SKM-1 (cell line): Measurements from ENCODE around the gene PIK3C2B.
"Not testable (repeated sequence)": the region's sequence is repeated elsewhere in the genome, so short reads cannot be mapped to it uniquely, and the experiment has no call there.

Experiments
- DNase-seq: peaks from one replicate; lab custom pipeline; 2025; ENCODE audit not compliant: unreplicated experiment; lab: John Stamatoyannopoulos, UW

Gene PIK3C2B, protein sequence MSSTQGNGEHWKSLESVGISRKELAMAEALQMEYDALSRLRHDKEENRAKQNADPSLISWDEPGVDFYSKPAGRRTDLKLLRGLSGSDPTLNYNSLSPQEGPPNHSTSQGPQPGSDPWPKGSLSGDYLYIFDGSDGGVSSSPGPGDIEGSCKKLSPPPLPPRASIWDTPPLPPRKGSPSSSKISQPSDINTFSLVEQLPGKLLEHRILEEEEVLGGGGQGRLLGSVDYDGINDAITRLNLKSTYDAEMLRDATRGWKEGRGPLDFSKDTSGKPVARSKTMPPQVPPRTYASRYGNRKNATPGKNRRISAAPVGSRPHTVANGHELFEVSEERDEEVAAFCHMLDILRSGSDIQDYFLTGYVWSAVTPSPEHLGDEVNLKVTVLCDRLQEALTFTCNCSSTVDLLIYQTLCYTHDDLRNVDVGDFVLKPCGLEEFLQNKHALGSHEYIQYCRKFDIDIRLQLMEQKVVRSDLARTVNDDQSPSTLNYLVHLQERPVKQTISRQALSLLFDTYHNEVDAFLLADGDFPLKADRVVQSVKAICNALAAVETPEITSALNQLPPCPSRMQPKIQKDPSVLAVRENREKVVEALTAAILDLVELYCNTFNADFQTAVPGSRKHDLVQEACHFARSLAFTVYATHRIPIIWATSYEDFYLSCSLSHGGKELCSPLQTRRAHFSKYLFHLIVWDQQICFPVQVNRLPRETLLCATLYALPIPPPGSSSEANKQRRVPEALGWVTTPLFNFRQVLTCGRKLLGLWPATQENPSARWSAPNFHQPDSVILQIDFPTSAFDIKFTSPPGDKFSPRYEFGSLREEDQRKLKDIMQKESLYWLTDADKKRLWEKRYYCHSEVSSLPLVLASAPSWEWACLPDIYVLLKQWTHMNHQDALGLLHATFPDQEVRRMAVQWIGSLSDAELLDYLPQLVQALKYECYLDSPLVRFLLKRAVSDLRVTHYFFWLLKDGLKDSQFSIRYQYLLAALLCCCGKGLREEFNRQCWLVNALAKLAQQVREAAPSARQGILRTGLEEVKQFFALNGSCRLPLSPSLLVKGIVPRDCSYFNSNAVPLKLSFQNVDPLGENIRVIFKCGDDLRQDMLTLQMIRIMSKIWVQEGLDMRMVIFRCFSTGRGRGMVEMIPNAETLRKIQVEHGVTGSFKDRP (N-terminal part only)

DNA sequence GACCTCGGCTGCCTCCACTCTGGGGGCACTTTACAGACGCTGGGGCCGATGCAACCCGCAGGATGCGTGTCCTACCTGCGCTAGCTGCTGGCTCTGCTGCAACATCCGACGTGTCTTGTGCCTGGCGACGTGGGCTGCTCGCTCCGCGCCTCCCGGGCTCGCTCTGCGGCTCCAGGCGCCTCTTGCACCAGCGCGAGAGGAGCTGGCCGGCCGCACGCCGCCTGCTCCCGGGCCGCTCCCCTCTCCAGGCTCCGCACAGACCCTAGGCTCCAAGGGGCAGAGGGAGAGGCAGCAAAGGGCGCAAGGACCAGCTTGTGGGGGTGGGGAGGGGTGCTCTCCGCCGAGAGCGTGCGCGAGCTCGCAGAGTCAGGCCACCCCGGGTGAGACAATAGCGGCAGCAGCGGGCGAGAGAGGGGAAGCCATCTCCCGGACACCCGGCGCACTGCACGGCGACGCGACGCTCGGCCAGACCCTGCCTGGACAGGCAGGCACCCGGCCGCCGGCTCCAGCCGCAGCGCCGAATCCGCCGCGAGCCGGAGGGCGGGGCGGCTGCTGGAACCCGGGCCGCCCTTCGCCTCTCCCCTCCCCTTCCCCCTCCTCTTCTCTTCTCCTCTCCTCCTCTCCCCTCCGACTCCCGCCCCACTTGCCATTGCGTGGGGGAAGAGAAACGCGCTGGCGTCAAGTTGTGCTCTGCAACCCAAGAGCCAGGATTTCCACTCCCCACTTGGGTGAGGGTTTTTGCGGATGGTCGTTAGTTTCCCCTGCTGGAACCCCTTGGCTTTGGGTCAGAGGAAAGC lies at the start of gene PIK3C2B:
Gene PIK3C2B, minus strand, starts transcription at position 525 of the 797 bp plus-strand sequence. CDS start 25,003 bp downstream, outside the sequence.
- peak; percentile 95 for DNase-seq

DNA sequence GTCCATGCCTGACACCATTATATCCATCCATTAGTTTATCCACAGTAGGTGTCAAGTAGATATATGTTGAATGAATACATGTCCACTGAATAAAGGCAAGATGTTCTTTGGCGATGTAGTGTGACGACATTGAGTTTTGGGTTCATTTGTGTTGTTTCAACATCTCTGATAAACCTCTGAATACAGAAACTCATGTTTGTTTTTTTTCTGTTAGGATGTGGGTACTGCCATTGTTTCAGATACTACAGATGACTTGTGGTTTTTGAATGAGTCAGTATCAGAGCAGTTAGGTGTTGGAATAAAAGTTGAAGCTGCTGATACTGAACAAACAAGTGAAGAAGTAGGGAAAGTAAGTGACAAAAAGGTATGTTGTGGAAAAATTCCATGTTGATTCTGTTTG lies 49.7 kb upstream of the PIK3C2B start:
- no peak for DNase-seq

DNA sequence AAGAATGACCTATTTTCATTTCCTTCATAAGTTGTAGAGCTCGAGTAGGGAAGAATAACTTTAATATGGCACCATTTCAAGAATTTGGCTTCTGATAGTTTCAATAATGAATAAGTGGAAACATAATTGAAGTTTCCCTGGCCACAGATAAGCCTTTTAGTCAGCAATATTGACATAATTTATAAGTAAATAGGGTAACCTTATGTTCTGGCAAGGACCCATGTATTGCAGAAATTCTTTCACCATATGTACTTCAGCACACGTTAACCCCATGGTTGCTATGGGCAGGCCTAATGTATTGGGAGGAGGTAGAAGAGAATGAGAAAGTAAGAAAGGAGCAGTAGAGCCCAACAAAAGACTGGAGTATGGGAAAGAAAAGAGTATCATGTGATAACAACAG lies 47.0 kb upstream of the PIK3C2B start:
- DNase-seq = no peak

DNA sequence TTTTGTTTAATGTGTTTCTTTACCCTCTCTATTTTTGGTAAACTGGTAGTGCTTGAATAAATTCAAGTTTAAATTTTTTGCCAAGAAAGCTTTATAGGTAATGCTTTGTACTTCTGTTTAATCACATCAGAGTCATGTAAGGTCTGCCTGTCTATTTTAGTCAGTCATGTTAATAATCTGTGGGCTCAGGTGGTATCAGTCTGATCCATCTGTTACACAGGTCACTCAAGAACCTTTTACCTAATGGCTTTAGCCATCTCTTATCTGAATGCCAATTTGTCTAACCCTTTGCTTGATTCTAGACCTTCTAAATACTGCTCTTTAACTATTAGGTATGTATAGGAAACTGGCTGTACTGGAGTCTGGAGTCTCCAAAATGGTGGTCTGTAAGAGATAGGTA lies 38.2 kb upstream of the PIK3C2B start:
- no peak for DNase-seq

DNA sequence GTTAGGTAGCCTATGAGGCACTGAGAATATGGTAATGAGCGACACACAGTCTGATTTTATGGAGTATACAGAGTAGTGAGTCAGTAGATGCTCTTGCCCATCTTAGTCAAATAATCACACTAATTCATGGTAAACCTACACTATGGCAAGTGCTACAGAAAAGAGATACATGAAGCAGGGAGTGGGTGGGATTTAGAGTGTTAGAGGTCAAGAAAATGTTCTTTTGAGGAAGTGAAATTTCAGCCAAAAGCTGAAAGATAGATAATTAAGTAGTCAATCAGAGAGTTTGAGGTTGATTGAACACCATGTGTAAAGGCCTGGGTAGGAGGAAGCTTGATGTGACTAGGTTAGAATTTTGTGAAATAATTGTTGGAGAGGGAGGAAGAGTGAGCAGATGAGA lies 36.3 kb upstream of the PIK3C2B start:
- DNase-seq = no peak

DNA sequence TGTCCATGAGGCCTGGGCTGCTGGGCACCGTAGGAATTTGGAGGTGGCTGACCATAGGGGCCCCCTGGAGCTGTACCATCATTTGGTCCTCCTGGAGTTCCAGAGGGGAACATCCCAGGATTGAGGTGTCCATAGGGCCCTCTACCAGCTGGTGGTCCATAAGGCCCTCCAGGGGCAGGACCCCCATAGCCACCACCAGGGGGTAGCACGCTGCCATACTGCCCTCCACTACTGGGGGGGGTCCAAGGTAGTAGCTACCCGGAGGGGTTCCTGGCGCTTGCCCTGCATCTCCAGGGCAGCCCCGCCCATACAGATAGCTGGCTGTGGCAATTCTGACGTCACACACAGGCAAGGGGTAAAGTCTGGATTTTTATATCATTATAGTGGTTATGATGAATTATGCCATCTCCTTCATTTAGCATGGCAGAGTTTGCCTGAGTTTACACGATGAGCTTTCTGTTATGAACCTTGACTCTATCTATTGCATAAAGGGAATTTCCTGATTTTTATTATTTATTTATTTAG lies 34.8 kb upstream of the PIK3C2B start:
- no peak for DNase-seq

DNA sequence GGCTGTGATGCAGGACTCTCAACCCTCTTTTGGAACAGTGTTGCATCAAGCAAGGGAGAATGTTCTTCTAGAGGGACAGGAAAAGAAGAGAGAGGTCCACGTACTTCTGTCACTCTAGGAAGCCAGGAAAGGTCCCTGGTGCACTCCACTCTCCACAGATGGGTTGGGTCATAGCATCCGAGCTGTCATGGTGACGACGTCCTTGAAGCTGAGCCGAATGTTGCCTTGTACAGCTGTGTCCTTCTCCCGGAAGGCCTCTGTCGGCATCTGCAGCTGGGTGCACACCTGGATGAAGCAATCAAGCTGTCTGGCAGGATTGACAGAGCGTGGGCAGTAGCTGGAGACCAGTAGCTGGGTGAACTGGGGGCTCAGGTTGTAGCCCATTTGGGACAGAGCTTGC lies 34.1 kb upstream of the PIK3C2B start:
- no peak for DNase-seq

DNA sequence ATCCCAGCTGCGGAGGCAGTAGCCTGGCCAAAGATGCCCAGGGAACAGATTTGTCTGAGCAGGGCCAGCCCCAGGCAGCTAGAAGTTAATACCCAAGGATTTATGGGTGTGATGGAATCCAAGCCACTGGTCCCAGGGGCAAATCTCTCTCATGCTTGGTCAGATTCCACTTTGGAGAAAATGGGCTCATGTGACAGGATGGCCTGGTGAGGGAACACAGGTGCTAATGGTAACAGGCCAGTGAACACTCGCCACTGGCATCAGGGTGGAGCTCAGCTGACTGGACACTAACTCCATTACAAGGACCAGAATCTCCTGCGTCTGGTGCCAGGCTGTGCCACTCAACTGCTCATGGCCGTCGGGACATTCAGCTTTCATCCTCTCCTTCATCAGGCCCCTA lies 33.6 kb upstream of the PIK3C2B start:
- DNase-seq = no peak

DNA sequence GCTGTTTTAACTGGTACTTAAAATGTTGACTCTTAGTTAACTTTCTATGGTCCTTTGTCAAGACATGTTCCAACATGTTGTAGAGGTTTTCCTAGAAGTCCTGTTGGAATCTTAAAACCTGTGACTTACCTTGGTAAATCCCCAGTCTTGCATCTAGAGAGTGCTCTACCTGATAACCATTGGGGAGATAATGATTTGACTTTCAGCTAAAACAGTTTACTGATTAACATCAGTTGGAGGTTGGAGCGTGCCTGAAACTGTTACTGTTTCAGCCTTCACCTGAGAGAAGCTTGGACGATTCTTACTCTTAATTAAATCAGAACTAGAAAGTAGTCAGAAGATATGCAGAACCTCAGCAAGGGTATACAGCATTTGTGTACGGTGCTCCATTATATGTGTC lies 30.4 kb upstream of the PIK3C2B start:
- DNase-seq = no peak

DNA sequence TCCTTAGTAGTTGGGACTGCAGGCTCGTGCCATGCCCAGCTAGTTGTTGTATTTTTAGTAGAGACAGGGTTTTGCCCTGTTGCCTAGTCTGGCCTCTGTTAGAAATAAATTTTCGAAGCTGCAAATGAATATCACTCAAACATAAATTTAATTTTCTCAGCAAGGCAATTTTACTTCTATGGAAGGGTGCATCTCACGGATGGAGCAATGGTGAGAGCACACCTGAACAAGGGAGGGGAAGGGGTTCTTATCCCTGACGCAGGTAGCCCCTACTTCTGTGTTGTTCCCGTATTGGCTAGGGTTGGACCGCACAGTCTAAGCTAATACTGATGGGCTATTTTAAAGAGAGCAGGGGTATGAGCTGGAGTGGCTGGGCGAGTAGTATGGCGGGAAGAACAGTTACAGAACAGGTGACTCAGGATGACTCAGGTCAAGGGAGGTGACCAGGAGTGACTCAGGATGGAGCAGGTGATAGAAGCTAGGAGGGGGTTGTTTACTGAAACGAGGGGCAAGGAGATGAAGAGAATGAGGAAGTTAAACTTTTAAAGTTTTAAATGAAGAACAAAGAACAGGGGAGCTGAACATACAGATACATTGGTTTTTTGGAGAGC lies 29.1 kb upstream of the PIK3C2B start:
- DNase-seq = no peak

DNA sequence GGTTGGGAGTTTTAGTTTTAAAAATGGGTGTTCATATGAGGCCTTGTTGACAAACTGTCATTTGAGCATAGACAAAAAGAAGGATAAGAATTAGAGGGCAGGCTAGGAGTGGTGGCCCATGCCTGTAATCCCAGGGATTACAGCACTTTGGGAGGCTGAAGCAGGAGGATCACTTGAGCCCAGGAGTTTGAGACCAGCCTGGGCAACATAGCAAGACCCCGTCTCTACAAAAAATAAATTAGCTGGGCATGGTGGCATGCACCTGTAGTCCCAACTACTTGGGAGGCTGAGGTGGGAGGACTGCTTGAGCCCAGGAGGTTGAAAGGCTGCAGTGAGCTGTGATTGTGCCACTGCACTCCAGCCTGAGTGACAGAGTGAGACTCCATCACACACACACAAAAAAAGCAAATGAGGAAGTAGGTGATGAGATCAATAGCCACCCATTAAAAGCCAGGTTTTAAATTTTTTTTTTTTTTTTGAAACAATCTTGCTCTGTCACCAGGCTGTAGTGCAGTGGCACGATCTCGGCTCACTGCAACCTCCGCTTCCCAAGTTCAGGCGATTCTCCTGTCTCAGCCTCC lies 27.4 kb upstream of the PIK3C2B start:
- not testable (repeated sequence) for DNase-seq

DNA sequence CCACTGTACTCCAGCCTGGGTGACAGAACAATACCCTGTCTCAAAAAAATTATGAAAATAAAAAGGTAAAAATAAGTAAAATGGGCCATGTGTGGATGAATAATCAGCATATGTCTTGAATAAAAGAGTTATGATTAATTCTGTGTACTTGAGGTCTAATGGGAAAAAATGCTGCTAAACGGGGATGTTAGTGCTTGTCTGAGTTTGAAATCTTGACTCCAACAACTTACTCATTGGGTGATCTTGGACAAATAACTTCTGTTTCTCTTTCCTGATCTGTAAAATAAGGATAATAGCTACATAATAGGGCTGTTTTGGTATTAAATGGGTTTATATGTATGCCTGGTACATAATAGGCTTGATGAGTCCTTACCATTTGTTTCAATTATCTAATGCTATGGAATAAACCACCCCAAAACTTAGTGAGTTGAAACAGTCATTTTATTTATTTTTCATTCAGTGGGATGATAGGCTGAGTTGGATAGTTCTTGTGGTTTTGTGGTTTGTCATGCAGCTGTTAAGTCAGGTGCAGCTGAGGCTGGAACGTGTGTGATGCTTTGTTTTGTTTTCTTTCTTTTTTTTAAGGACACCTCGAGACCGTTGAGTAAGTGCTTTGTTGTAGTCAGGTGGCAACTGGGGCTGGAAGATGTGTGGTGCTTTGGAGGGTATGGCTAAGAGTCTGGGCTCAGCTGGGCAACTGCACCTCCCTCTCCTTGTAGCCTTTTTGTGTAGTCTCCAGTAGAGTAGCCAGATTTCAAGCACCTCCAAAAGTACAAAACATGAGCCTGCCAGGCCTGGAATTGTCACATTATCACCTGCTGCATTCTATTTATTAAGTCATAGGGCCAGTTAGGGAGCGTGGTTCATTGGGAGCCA lies 26.5 kb upstream of the PIK3C2B start:
- DNase-seq = no peak

DNA sequence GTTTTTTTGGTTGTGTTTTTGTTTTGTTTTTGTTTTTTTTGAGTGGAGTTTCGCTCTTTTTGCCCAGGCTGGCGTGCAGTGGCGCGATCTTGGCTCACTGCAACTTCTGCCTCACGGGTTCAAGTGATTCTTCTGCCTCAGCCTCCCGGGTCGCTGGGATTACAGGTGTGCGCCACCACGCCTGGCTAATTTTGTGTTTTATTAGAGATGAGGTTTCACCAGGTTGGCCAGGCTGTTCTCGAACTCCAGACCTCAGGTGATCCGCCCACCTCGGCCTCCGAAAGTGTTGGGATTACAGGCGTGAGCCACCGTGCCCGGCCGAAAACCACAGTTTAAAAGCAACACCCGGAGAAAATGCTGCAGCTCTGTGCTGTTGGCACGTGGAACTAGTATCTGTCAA lies 22.8 kb upstream of the PIK3C2B start:
- not testable (repeated sequence) for DNase-seq

DNA sequence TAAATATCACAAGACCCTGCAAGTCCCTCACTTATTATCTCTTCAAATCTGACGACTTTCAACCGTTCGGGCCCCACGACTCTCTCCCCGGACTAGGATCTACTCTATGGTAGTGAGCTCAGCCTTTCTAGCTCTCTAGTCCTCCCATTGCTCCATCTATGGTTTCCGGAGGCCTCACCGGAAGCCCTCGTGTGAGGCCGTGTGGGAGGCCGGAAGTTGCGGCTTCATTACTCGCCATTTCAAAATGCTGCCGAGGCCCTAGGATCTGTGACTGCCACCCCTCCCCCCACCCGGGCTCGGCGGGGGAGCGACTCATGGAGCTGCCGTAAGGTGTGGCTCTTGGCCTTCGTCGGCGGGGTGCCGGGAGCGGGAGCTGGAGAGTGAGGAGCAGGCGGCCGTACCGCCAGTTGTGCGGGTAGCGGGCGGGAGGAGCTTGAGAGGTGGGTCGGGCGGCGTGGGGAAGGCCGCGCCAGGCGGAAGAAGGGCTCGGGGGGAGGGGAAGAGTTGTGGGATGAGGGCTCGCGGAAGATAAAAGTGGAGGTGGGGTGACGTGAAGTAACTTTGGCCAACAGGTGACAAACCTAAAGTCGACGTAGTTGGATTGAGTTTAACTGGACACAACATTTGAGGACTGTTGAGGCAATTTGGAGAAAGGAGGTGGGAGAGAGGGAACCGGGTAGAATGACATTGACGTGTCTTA lies 21.7 kb upstream of the PIK3C2B start, which contains the start of gene MDM4:
Gene MDM4, plus strand, starts transcription at position 227 of the 700 bp plus-strand sequence. CDS start 9,113 bp downstream, outside the sequence.
- peak; percentile 99 for DNase-seq

DNA sequence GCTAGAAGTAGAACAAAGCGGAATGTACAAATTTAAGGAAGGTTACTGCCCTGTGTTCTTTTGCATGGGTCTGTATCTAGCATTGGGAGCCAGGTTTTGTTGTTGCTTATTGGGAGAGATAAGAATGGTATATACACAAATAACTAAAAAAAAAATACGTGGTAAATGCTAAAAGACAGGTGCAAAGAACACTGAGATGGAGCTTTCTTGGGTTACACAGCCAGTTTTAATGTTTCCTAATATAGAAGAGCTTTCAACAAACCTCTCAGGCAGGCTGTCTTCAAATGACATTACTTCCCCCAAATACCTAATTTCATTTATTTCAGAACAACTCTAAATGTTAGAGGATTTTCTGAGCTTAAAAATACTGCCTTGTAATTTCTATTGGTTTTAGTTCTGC lies 20.2 kb upstream of the PIK3C2B start:
- no peak for DNase-seq

DNA sequence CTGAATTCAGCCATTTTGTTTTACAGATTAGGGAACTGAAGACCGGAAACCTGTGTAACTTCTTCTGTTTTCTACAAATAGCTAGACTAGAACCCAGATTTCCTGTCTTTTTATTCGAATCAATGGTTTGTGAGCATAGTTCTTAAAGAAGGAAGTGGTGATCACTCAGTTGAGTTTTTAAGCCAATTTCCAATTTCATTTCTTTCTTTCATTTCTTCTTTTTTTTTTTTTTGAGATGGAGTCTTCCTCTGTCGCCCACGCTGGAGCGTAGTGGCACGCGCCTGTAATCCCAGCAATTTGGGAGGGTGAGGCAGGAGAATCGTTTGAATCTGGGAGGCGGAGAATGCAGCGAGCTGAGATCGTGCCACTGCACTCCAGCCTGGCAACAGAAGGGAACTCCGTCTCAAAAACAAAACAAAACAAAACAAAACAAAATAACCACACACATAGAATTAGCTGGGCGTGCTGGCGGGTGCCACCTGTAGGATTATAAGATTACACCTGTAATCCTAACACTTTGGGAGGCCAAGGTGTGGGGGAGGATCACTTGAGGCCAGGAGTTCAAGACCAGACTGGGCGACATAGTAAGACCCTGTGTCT lies 18.6 kb upstream of the PIK3C2B start:
- peak; percentile 97 for DNase-seq

DNA sequence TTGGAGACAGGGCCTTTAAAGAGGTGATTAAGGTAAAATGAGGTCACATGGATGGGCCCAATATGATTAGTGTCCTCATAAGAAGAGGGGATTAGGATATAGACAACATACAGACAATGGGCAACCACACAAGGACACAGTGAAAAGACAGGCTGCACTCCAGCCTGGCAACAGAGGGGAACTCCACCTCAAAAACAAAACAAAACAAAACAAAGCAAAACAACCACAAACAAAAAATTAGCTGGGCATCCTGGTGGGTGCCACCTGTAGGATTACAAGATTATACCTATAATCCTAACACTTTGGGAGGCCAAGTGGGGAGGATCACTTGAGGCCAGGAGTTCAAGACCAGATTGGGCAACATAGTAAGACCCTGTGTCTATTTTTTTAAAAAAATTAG lies 16.8 kb upstream of the PIK3C2B start:
- DNase-seq = no peak
